OCI-LY3 (cell line): ENCODE results near the gene NIPBL.
"Not testable (repeated sequence)": the region's sequence is repeated elsewhere in the genome, so short reads cannot be mapped to it uniquely, and the experiment has no call there.

Experiments
- H2AFZ ChIP-seq: fragments of 200-600, 300-600 bp; shearing (Covaris generic); 2 replicates; pipeline ENCODE4 v1.6.0; 2014; ENCODE audit warnings: antibody characterized with exemption, low read depth, low read length
- H3K27ac ChIP-seq: fragments of 200-600, 300-600 bp; sonication (generic); 2 replicates; pipeline ENCODE4 v1.5.1; 2014; ENCODE audit warnings: mild to moderate bottlenecking, low read length, moderate library complexity, mixed read lengths
- H3K27me3 ChIP-seq: fragments of 200-600, 300-600 bp; sonication (generic); 2 replicates; pipeline ENCODE4 v1.6.1; 2014; ENCODE audit warnings: low read depth, low read length, mixed read lengths
- H3K36me3 ChIP-seq: fragments of 200-600, 300-600 bp; sonication (generic); replicated peaks from 2 replicates; pipeline ENCODE3; 2014; ENCODE audit warnings: low read depth, low read length, mixed read lengths
- H3K4me1 ChIP-seq: fragments of 300-600, 200-600 bp; sonication (generic); 2 replicates; pipeline ENCODE4 v1.6.1; 2014; ENCODE audit warnings: low read length, mixed read lengths
- H3K4me2 ChIP-seq: fragments of 200-600, 300-600 bp; sonication (generic); 2 replicates; pipeline ENCODE4 v1.6.1; 2014; ENCODE audit warnings: low read length, mixed read lengths
- H3K4me3 ChIP-seq: fragments of 300-600, 200-600 bp; sonication (generic); 2 replicates; pipeline ENCODE4 v1.5.1; 2014; ENCODE audit warnings: antibody characterized with exemption, mild to moderate bottlenecking, low read length, moderate library complexity
- H3K79me2 ChIP-seq: fragments of 300-600, 200-600 bp; shearing (Covaris generic); 2 replicates; pipeline ENCODE4 v1.6.1; 2014; ENCODE audit warnings: mild to moderate bottlenecking, low read length, mixed read lengths
- H3K9ac ChIP-seq: fragments of 300-600, 200-600 bp; shearing (Covaris generic); 2 replicates; pipeline ENCODE4 v1.6.0; 2014; ENCODE audit warnings: mild to moderate bottlenecking, low read length, moderate library complexity
- H3K9me3 ChIP-seq: fragments of 200-600, 300-600 bp; shearing (Covaris generic); 2 replicates; pipeline ENCODE4 v1.6.1; 2014; ENCODE audit warnings: low read length, mixed read lengths; ENCODE audit not compliant: insufficient read depth
- H4K20me1 ChIP-seq: fragments of 200-600, 300-600 bp; sonication (generic); 2 replicates; pipeline ENCODE4 v1.6.1; 2016; ENCODE audit warnings: low read length, mixed read lengths; ENCODE audit not compliant: insufficient read depth
- CTCF ChIP-seq: fragments of 200-600, 300-600 bp; sonication (generic); IDR thresholded peaks from 2 replicates; pipeline ENCODE4 v1.5.1; 2014; ENCODE audit warnings: antibody characterized with exemption, low read length, low read depth
- EZH2phosphoT487 ChIP-seq: fragments of 200-600 bp; shearing (Covaris generic); IDR thresholded peaks from 2 replicates; pipeline ENCODE4 v1.6.1; 2018; ENCODE audit warnings: antibody characterized with exemption, mixed run types, low read depth

NIPBL gene

GRCh38 chr5:37075399-37075950, 198.9 kb downstream of the NIPBL start:
- Histone ChIP-seq H3K27me3 (no peaks in the 10 kb centered on the region), H3K27ac (no peak overlapping the region), H3K9ac (no peak overlapping the region), H4K20me1 (no peaks in the 10 kb centered on the region), H3K4me2 (no peak overlapping the region), H3K79me2 (no peaks in the 10 kb centered on the region), H3K4me3 (no peak overlapping the region), H3K36me3 (peaks cover 3% of the 10 kb centered on the region), H3K4me1 (no peaks in the 10 kb centered on the region), H3K9me3 (no peaks in the 10 kb centered on the region), H2AFZ (no peak overlapping the region)
- no peak for TF ChIP-seq EZH2phosphoT487
- TF ChIP-seq CTCF, result no peak

GRCh38 chr5:37077146-37077545, 200.6 kb downstream of the NIPBL start:
- Histone ChIP-seq H3K36me3 (peaks cover 3% of the 10 kb centered on the region), H3K9me3 (no peaks in the 10 kb centered on the region), H3K9ac (no peak overlapping the region), H4K20me1 (no peaks in the 10 kb centered on the region), H3K27me3 (no peaks in the 10 kb centered on the region), H3K4me1 (no peaks in the 10 kb centered on the region), H3K79me2 (no peaks in the 10 kb centered on the region), H2AFZ (no peak overlapping the region), H3K4me2 (no peak overlapping the region), H3K4me3 (no peak overlapping the region), H3K27ac (no peak overlapping the region)
- TF ChIP-seq EZH2phosphoT487, result no peak
- no peak for TF ChIP-seq CTCF

GRCh38 chr5:37080697-37081096, 204.1 kb downstream of the NIPBL start:
- H3K4me1 ChIP-seq, result no peaks in the 10 kb centered on the region
- no peak overlapping the region for H2AFZ ChIP-seq
- TF ChIP-seq CTCF (no peak), EZH2phosphoT487 (no peak)
- H3K9ac ChIP-seq, result no peak overlapping the region
- no peaks in the 10 kb centered on the region for H3K79me2 ChIP-seq
- no peaks in the 10 kb centered on the region for H3K9me3 ChIP-seq
- H4K20me1 ChIP-seq, result no peaks in the 10 kb centered on the region
- H3K27me3 ChIP-seq, result no peaks in the 10 kb centered on the region
- no peak overlapping the region for H3K4me3 ChIP-seq
- no peak overlapping the region for H3K27ac ChIP-seq
- peaks cover 3% of the 10 kb centered on the region for H3K36me3 ChIP-seq
- no peak overlapping the region for H3K4me2 ChIP-seq

GRCh38 chr5:37082977-37083376, 206.4 kb downstream of the NIPBL start:
- not testable (repeated sequence) for H3K9ac ChIP-seq, H4K20me1 ChIP-seq, H3K4me3 ChIP-seq, H3K27ac ChIP-seq, H3K4me2 ChIP-seq, H3K36me3 ChIP-seq, H3K27me3 ChIP-seq, H3K9me3 ChIP-seq, H3K4me1 ChIP-seq, H3K79me2 ChIP-seq, H2AFZ ChIP-seq

GRCh38 chr5:37086026-37086425, 209.5 kb downstream of the NIPBL start:
- H3K4me2 ChIP-seq, H3K27ac ChIP-seq, H3K27me3 ChIP-seq, H3K9me3 ChIP-seq, H4K20me1 ChIP-seq, H3K36me3 ChIP-seq, H3K9ac ChIP-seq, H2AFZ ChIP-seq, H3K4me1 ChIP-seq, H3K79me2 ChIP-seq, H3K4me3 ChIP-seq: not testable (repeated sequence)
